OCI-LY7 (cell line): ENCODE data around the gene NSD2.

Experiments
- EZH2phosphoT487 ChIP-seq: fragments of 200-600 bp; sonication (generic); IDR thresholded peaks from 2 replicates; pipeline ENCODE4 v1.6.1; 2018; ENCODE audit warnings: low read depth, borderline replicate concordance, mild to moderate bottlenecking, mixed run types, antibody characterized with exemption, low read length, moderate library complexity, mixed read lengths
- TF ChIP-seq, protein P1 (sequence below): fragments of 200-600 bp; sonication (generic); conservative IDR thresholded peaks from 2 replicates; pipeline ENCODE4 v1.5.1; 2014; ENCODE audit warnings: mild to moderate bottlenecking, antibody characterized with exemption, low read length, moderate library complexity, mixed read lengths

DNA sequence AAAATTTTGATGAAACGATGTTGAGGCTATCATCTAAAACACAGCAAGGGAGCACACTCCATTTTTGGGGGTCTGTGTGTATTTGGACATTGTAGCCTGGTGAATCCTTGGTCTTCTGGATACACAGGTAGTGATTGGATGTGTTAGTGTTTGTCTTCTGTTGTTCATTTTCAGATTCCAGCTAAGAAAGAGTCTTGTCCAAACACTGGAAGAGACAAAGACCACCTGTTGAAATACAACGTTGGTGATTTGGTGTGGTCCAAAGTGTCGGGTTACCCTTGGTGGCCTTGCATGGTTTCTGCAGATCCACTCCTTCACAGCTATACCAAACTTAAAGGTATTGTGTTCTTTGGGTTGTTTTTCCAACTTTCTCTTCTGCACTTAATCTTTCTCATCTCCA, 32.8 kb downstream of the NSD2 start:
- TF ChIP-seq, protein P1, sequence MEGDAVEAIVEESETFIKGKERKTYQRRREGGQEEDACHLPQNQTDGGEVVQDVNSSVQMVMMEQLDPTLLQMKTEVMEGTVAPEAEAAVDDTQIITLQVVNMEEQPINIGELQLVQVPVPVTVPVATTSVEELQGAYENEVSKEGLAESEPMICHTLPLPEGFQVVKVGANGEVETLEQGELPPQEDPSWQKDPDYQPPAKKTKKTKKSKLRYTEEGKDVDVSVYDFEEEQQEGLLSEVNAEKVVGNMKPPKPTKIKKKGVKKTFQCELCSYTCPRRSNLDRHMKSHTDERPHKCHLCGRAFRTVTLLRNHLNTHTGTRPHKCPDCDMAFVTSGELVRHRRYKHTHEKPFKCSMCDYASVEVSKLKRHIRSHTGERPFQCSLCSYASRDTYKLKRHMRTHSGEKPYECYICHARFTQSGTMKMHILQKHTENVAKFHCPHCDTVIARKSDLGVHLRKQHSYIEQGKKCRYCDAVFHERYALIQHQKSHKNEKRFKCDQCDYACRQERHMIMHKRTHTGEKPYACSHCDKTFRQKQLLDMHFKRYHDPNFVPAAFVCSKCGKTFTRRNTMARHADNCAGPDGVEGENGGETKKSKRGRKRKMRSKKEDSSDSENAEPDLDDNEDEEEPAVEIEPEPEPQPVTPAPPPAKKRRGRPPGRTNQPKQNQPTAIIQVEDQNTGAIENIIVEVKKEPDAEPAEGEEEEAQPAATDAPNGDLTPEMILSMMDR = no peak
- no peak for TF ChIP-seq EZH2phosphoT487
